ENCODE data around the gene RGN. TPM values are rescaled to one million over a fixed set of nuclear protein-coding genes. Genes with fewer than 3 reads are reported as not detected.

RGN gene
- total RNA-seq, 1 experiment from 2014 or later = not detected

- no peak for TF ChIP-seq EZH2 (IDR thresholded peaks at IDR 0.05; ENCODE audit: low read length, unreplicated experiment)
- TF ChIP-seq CTCF (conservative IDR thresholded peaks at IDR 0.05; ENCODE audit: low read depth, low read length) = no peak
- no peak for TF ChIP-seq EZH2phosphoT487 (IDR thresholded peaks at IDR 0.05; ENCODE audit: borderline replicate concordance, low read length)
- H3K27me3 ChIP-seq (ENCODE audit: low read length) = no peaks in the 10 kb centered on the region
- H3F3A ChIP-seq (ENCODE audit: low read length, unreplicated experiment) = no peaks in the 10 kb centered on the region
- no peaks in the 10 kb centered on the region for H3K4me1 ChIP-seq (ENCODE audit: insufficient read depth, low read length)
- CTCF ChIA-PET = no interaction called here
- no peak overlapping the region for H3K9ac ChIP-seq (ENCODE audit: low read length)
- no peaks in the 10 kb centered on the region for H3K9me3 ChIP-seq (ENCODE audit: low read length)
- H3K9me2 ChIP-seq (replicated peaks; ENCODE audit: low read length) = no peaks in the 10 kb centered on the region
- POLR2A ChIA-PET (ENCODE audit: unreplicated experiment) = no interaction called here
- no peak for ATAC-seq
- no peak overlapping the region for H3K4me3 ChIP-seq (ENCODE audit: low read length)
- no peaks in the 10 kb centered on the region for H4K20me1 ChIP-seq (ENCODE audit: low read length)
- H3K4me2 ChIP-seq (ENCODE audit: low read length) = no peak overlapping the region
- H2AFZ ChIP-seq (ENCODE audit: low read length) = no peak overlapping the region
- H3K27ac ChIP-seq (ENCODE audit: low read length) = no peak overlapping the region
- no TSS peak for BruUV-seq (replicated peaks)
- H3K36me3 ChIP-seq (ENCODE audit: low read depth, low read length) = no peaks in the 10 kb centered on the region; the same call in 1 of the 2 replicates
- no peak for DNase-seq
- intact Hi-C loops (cut with micrococcal nuclease) = no loop called here
- no peaks in the 10 kb centered on the region for H3K79me2 ChIP-seq (ENCODE audit: low read length)
These were observed 18.9 kb upstream of the RGN start for GRCh38 chrX:47059142-47059874.

GRCh38 chrX:47060708-47061107 lies 17.5 kb upstream of the RGN start:
- Histone ChIP-seq H2AFZ (ENCODE audit: low read length) (no peak overlapping the region), H3K4me2 (ENCODE audit: low read length) (no peak overlapping the region), H3K36me3 (ENCODE audit: low read depth, low read length) (no peaks in the 10 kb centered on the region), H3K9ac (ENCODE audit: low read length) (no peak overlapping the region), H3F3A (ENCODE audit: low read length, unreplicated experiment) (no peaks in the 10 kb centered on the region), H3K27me3 (ENCODE audit: low read length) (no peaks in the 10 kb centered on the region), H3K79me2 (ENCODE audit: low read length) (no peaks in the 10 kb centered on the region), H3K9me2 (replicated peaks; ENCODE audit: low read length) (no peaks in the 10 kb centered on the region), H4K20me1 (ENCODE audit: low read length) (no peaks in the 10 kb centered on the region), H3K27ac (ENCODE audit: low read length) (no peak overlapping the region), H3K9me3 (ENCODE audit: low read length) (no peaks in the 10 kb centered on the region), H3K4me3 (ENCODE audit: low read length) (no peak overlapping the region), H3K4me1 (ENCODE audit: insufficient read depth, low read length) (no peaks in the 10 kb centered on the region)
- CTCF ChIA-PET = no interaction called here
- ATAC-seq (no peak), DNase-seq (no peak)
- intact Hi-C loops (cut with micrococcal nuclease) = no loop called here
- TF ChIP-seq CTCF (conservative IDR thresholded peaks at IDR 0.05; ENCODE audit: low read depth, low read length) (no peak), EZH2phosphoT487 (IDR thresholded peaks at IDR 0.05; ENCODE audit: borderline replicate concordance, low read length) (no peak), EZH2 (IDR thresholded peaks at IDR 0.05; ENCODE audit: low read length, unreplicated experiment) (no peak)
- POLR2A ChIA-PET (ENCODE audit: unreplicated experiment) = no interaction called here
- no TSS peak for BruUV-seq (replicated peaks)

GRCh38 chrX:47061238-47061919 lies 16.9 kb upstream of the RGN start:
- TF ChIP-seq CTCF (conservative IDR thresholded peaks at IDR 0.05; ENCODE audit: low read depth, low read length) (no peak), EZH2 (IDR thresholded peaks at IDR 0.05; ENCODE audit: low read length, unreplicated experiment) (no peak), EZH2phosphoT487 (IDR thresholded peaks at IDR 0.05; ENCODE audit: borderline replicate concordance, low read length) (no peak)
- Histone ChIP-seq H3K79me2 (ENCODE audit: low read length) (no peaks in the 10 kb centered on the region), H3F3A (ENCODE audit: low read length, unreplicated experiment) (no peaks in the 10 kb centered on the region), H3K4me2 (ENCODE audit: low read length) (no peak overlapping the region), H3K4me1 (ENCODE audit: insufficient read depth, low read length) (no peaks in the 10 kb centered on the region), H3K9ac (ENCODE audit: low read length) (no peak overlapping the region), H3K9me2 (replicated peaks; ENCODE audit: low read length) (no peaks in the 10 kb centered on the region), H3K36me3 (ENCODE audit: low read depth, low read length) (no peaks in the 10 kb centered on the region), H2AFZ (ENCODE audit: low read length) (no peak overlapping the region), H3K27me3 (ENCODE audit: low read length) (no peaks in the 10 kb centered on the region), H4K20me1 (ENCODE audit: low read length) (no peaks in the 10 kb centered on the region), H3K9me3 (ENCODE audit: low read length) (no peaks in the 10 kb centered on the region), H3K4me3 (ENCODE audit: low read length) (no peak overlapping the region), H3K27ac (ENCODE audit: low read length) (no peak overlapping the region)
- intact Hi-C loops (cut with micrococcal nuclease) = no loop called here
- no TSS peak for BruUV-seq (replicated peaks)
- DNase-seq = no peak
- ATAC-seq = no peak
- ChIA-PET CTCF (no interaction called here), POLR2A (ENCODE audit: unreplicated experiment) (interaction anchor here (0.7 kb wide), 1 partner anchor 221 kb away, joined by 3 read pairs; no protein-coding TSS in a partner anchor)

All from PC-3 (cell line).